Measurements from ENCODE around the gene CACNA1I. TPM values are rescaled to one million over a fixed set of nuclear protein-coding genes. Genes with fewer than 3 reads are reported as not detected.

CACNA1I gene
- total RNA-seq = not detected in 2 replicates

DNA sequence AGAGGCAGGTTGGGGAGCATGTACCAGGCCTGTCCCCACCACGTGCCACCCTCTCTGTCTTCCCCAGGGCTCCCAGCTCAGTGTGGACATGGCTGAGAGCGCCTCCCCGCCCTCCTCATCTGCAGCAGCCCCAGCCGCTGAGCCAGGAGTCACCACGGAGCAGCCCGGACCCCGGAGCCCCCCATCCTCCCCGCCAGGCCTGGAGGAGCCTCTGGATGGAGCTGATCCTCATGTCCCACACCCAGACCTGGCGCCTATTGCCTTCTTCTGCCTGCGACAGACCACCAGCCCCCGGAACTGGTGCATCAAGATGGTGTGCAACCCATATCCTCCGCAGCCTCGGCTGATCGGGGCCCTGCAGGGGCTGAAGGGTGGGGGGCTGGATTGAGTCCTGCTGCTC lies at the start of gene CACNA1I:
Gene CACNA1I, plus strand, starts transcription at position 89 of the 400 bp plus-strand sequence. Its CDS starts 0 bp downstream, at position 89.

DNA sequence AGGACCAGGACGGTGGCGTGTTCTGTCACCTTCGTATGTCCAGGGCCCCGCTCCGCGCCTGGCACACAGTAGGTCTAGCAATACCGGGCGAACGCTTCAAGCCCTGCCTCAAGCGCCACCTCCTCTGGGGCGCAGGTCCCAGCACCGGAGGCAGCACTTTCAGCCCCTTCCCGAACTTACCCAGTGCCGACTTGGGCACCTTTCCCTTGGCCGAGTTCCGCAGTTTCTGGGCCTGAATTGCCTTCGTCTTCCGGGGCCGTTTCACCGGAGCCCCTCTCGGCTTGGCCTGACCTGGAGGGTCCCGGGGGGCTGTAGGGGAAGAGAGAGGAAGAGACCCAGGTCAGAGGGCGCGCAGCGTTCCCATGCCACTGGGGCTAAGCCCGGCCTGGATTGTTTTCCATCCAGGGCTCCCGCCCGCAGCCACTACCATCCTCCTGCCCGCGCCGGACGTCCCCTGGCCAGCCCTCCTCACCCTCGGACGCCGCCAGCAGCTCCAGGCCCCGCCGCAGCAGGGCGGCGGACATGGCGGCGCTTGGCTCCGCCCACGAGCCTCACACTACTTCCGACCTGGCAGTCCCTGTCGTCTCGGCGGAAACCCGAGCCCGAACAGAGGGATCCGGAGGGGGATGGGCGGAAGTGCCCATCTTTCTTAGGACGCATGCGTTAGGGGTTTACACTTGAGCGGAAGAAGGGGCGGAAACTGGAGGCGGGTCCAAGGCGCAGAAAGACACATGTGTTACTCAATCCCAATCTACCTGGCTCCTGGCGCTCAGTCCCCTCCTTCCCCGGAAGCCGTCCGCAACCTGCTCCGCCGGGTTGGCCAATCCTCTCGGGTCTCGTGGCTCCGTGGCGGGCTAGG lies 38.1 kb upstream of the CACNA1I start, which contains the start of gene RPS19BP1:
Gene RPS19BP1, minus strand, starts transcription at position 534 of the 859 bp plus-strand sequence. Its CDS starts 10 bp downstream, at position 524.

Other genes with a start within 250 kb of the CACNA1I start
- gene SYNGR1, start 220.8 kb upstream of the CACNA1I start, total RNA-seq = 5.6 and 7.9 TPM in 2 replicates
- gene TAB1, start 171.0 kb upstream of the CACNA1I start, total RNA-seq = 16.9 and 24.0 TPM in 2 replicates
- gene MGAT3, start 113.7 kb upstream of the CACNA1I start, total RNA-seq = under 0.01 and 0.17 TPM in 2 replicates
- 20.7 and 24.8 TPM in 2 replicates for gene MIEF1, start 68.5 kb upstream of the CACNA1I start, total RNA-seq
- gene ATF4, start 50.2 kb upstream of the CACNA1I start, total RNA-seq = 396 and 410 TPM in 2 replicates
- 94.1 and 113 TPM in 2 replicates for gene RPS19BP1, start 38.0 kb upstream of the CACNA1I start, total RNA-seq